ENCODE measurements around the gene JMJD4.

DNA sequence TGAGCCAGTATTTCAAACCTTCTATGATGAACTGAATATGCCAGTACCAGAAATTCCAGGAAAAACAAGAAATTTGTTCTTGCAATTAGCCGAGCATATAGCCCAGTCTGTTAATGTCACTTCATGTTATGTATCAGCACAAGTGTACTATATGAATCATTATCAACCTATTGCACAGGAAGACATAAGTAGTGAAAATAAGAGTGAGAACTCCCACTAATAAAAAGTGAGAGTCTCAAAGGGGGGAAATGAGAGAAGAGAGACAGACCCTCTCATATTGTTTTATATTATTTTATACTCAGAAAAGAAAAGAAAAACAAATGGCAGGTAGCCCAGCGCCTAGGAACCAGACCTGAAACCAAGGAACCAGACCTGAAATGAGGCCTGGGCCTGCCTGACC lies 16.2 kb downstream of the JMJD4 start:
- TF ChIP-seq, protein P1, sequence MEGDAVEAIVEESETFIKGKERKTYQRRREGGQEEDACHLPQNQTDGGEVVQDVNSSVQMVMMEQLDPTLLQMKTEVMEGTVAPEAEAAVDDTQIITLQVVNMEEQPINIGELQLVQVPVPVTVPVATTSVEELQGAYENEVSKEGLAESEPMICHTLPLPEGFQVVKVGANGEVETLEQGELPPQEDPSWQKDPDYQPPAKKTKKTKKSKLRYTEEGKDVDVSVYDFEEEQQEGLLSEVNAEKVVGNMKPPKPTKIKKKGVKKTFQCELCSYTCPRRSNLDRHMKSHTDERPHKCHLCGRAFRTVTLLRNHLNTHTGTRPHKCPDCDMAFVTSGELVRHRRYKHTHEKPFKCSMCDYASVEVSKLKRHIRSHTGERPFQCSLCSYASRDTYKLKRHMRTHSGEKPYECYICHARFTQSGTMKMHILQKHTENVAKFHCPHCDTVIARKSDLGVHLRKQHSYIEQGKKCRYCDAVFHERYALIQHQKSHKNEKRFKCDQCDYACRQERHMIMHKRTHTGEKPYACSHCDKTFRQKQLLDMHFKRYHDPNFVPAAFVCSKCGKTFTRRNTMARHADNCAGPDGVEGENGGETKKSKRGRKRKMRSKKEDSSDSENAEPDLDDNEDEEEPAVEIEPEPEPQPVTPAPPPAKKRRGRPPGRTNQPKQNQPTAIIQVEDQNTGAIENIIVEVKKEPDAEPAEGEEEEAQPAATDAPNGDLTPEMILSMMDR (IDR thresholded peaks at IDR 0.05; ENCODE audit: borderline replicate concordance, extremely low read depth, low read length, poor library complexity, severe bottlenecking), result no peak
- TF ChIP-seq EZH2 (IDR thresholded peaks at IDR 0.05; ENCODE audit: borderline replicate concordance, low read depth, low read length, severe bottlenecking), result no peak

Data from DND-41 (cell line).